HAP-1 (cell line): ENCODE data around the gene PDXDC1.
"Not testable (repeated sequence)": the region's sequence is repeated elsewhere in the genome, so short reads cannot be mapped to it uniquely, and the experiment has no call there.

Source experiments
- DNase-seq, 2 experiments: peaks; one replicate each; pipeline ENCODE4 v3.0.0-alpha.2; 2016 to 2020; ENCODE audit warnings: low spot score in 2 of 2
- H3K27me3 ChIP-seq: fragments of 250-450 bp; sonication (Bioruptor Pico); 2 replicates; pipeline ENCODE4 v1.5.1; 2020; ENCODE audit warnings: low read depth, mild to moderate bottlenecking, moderate library complexity
- H3K36me3 ChIP-seq: fragments of 250-450 bp; sonication (Bioruptor Pico); replicated peaks from 2 replicates; pipeline ENCODE4 v1.5.1; 2020; ENCODE audit warnings: mild to moderate bottlenecking
- H3K4me1 ChIP-seq: fragments of 250-450 bp; sonication (Bioruptor Pico); 2 replicates; pipeline ENCODE4 v1.5.1; 2020; ENCODE audit warnings: mild to moderate bottlenecking
- H3K4me3 ChIP-seq: fragments of 250-450 bp; sonication (Bioruptor Pico); 2 replicates; pipeline ENCODE4 v1.5.1; 2020; ENCODE audit warnings: mild to moderate bottlenecking, moderate library complexity
- H3K9me3 ChIP-seq: fragments of 250-450 bp; sonication (Bioruptor Pico); 2 replicates; pipeline ENCODE4 v1.5.1; 2020; ENCODE audit warnings: mild to moderate bottlenecking, moderate library complexity
- in situ Hi-C: fragments of 300-500 bp; cut with MboI; formaldehyde crosslinking; loops from 3 replicates; pipeline ENCODE4 v1.14.3; 2020; ENCODE audit warnings: low sequenced_read_pairs, inconsistent platforms, mixed read lengths

PDXDC1 gene

GRCh38 chr16:15016951-15017580 lies 42.2 kb downstream of the PDXDC1 start:
- H3K4me3 ChIP-seq, DNase-seq, H3K9me3 ChIP-seq, H3K36me3 ChIP-seq, H3K27me3 ChIP-seq, in situ Hi-C loops, H3K4me1 ChIP-seq: not testable (repeated sequence)

GRCh38 chr16:15021429-15021828 lies 46.6 kb downstream of the PDXDC1 start:
- H3K36me3 ChIP-seq, H3K27me3 ChIP-seq, DNase-seq, in situ Hi-C loops, H3K9me3 ChIP-seq, H3K4me3 ChIP-seq, H3K4me1 ChIP-seq: not testable (repeated sequence)

GRCh38 chr16:15022194-15022593 lies 47.4 kb downstream of the PDXDC1 start:
- not testable (repeated sequence) for H3K4me3 ChIP-seq, H3K36me3 ChIP-seq
- peak in 1 of 2 experiments; percentile 27 for DNase-seq

GRCh38 chr16:15023381-15024077 lies 48.7 kb downstream of the PDXDC1 start:
- H3K27me3 ChIP-seq, in situ Hi-C loops, H3K4me3 ChIP-seq, DNase-seq, H3K4me1 ChIP-seq, H3K9me3 ChIP-seq, H3K36me3 ChIP-seq: not testable (repeated sequence)

More at GRCh38 chr16:15022194-15022593, 47.4 kb downstream of the PDXDC1 start:
- H3K4me1 ChIP-seq, H3K27me3 ChIP-seq, H3K9me3 ChIP-seq, in situ Hi-C loops: not testable (repeated sequence)

GRCh38 chr16:15024858-15025199 lies 50.0 kb downstream of the PDXDC1 start:
- H3K4me3 ChIP-seq, H3K27me3 ChIP-seq, H3K36me3 ChIP-seq, H3K4me1 ChIP-seq, H3K9me3 ChIP-seq, in situ Hi-C loops, DNase-seq: not testable (repeated sequence)

- H3K36me3 ChIP-seq, H3K27me3 ChIP-seq, H3K4me3 ChIP-seq, H3K9me3 ChIP-seq, in situ Hi-C loops, H3K4me1 ChIP-seq, DNase-seq: not testable (repeated sequence)
Observed at GRCh38 chr16:15025234-15025951, 50.6 kb downstream of the PDXDC1 start.

GRCh38 chr16:15027051-15027450 lies 52.2 kb downstream of the PDXDC1 start:
- DNase-seq, H3K9me3 ChIP-seq, H3K4me1 ChIP-seq, H3K36me3 ChIP-seq, in situ Hi-C loops, H3K27me3 ChIP-seq, H3K4me3 ChIP-seq: not testable (repeated sequence)

- peaks cover 10% of the 10 kb centered on the region for H3K36me3 ChIP-seq
- in situ Hi-C loops, H3K4me3 ChIP-seq, DNase-seq, H3K4me1 ChIP-seq, H3K9me3 ChIP-seq, H3K27me3 ChIP-seq: not testable (repeated sequence)
Observed at GRCh38 chr16:15027503-15028344, 52.9 kb downstream of the PDXDC1 start.

GRCh38 chr16:15028345-15028715 lies 53.5 kb downstream of the PDXDC1 start:
- H3K4me1 ChIP-seq, H3K27me3 ChIP-seq, in situ Hi-C loops, H3K9me3 ChIP-seq, H3K4me3 ChIP-seq, DNase-seq: not testable (repeated sequence)
- H3K36me3 ChIP-seq: peaks cover 13% of the 10 kb centered on the region

GRCh38 chr16:15028801-15029698 lies 54.2 kb downstream of the PDXDC1 start:
- H3K4me3 ChIP-seq, H3K4me1 ChIP-seq, DNase-seq, H3K27me3 ChIP-seq, H3K9me3 ChIP-seq, in situ Hi-C loops: not testable (repeated sequence)
- peaks cover 20% of the 10 kb centered on the region for H3K36me3 ChIP-seq

GRCh38 chr16:15029749-15030148 lies 54.9 kb downstream of the PDXDC1 start:
- H3K4me1 ChIP-seq, H3K4me3 ChIP-seq, DNase-seq, in situ Hi-C loops, H3K9me3 ChIP-seq, H3K27me3 ChIP-seq: not testable (repeated sequence)
- peaks cover 27% of the 10 kb centered on the region for H3K36me3 ChIP-seq

- H3K27me3 ChIP-seq: no peaks in the 10 kb centered on the region
- no peak for DNase-seq
- in situ Hi-C loops: no loop called here
- peaks cover 6% of the 10 kb centered on the region for H3K4me1 ChIP-seq
- H3K9me3 ChIP-seq: no peaks in the 10 kb centered on the region
- H3K36me3 ChIP-seq: peaks cover 40% of the 10 kb centered on the region
- H3K4me3 ChIP-seq: no peak overlapping the region
Observed at GRCh38 chr16:15031179-15031578, 56.4 kb downstream of the PDXDC1 start.

- Histone ChIP-seq H3K27me3 (no peaks in the 10 kb centered on the region), H3K4me3 (no peak overlapping the region), H3K36me3 (peaks cover 44% of the 10 kb centered on the region), H3K9me3 (no peaks in the 10 kb centered on the region), H3K4me1 (peaks cover 6% of the 10 kb centered on the region)
- in situ Hi-C loops: no loop called here
- no peak for DNase-seq
Observed at GRCh38 chr16:15031586-15031985, 56.8 kb downstream of the PDXDC1 start.
